K562 (cell line): ENCODE measurements around the gene KAT2B. TPM values are rescaled to one million over a fixed set of nuclear protein-coding genes. Genes with fewer than 3 reads are reported as not detected.

Source experiments
- ATAC-seq: fragments of 200-7000 bp; cut with Tn5 transposase; 3 replicates; pipeline ENCODE4 v1.9.1; 2020; ENCODE audit warnings: moderate library complexity
- BruUV-seq: library from RNA; stranded (reverse); fragments of 400-500 nt; replicated peaks from 2 replicates; lab custom pipeline; 2021; lab: Mats Ljungman, UMichigan
- CTCF ChIA-PET: fragments of 300-600 bp; formaldehyde crosslinking; extraction: SDS; loops from one replicate; lab custom pipeline; 2021; ENCODE audit warnings: low intra/inter-chr PET ratio; lab: Yijun Ruan, JAX
- POLR2A ChIA-PET: fragments of 300-600, 350-650 bp; sonication (Branson Sonifier 250); formaldehyde crosslinking; extraction: SDS; loops from one replicate; lab custom pipeline; 2021; ENCODE audit warnings: antibody characterized with exemption, inconsistent platforms; lab: Yijun Ruan, JAX
- DNase-seq, 4 experiments: peaks; one replicate each; pipeline versions ENCODE4 v3.0.0 to v3.0.0-alpha.2; 2011 to 2018; ENCODE audit warnings: low spot score in 3 of 4, mixed read lengths in 3 of 4; ENCODE audit errors: extremely low read depth in 1 of 4
- FAIRE-seq: peaks from 2 replicates; lab custom pipeline; 2011; peaks lifted over from hg19 to GRCh38; lab: Jason Lieb, UNC
- H2AFZ ChIP-seq: 2 replicates; pipeline ENCODE4 v1.6.0; 2011; ENCODE audit warnings: low read depth, low read length, control low read depth, inconsistent platforms
- H3K27ac ChIP-seq: fragments of 200-600 bp; 3 replicates; pipeline ENCODE4 v1.8.0; 2011; ENCODE audit warnings: low read depth, mild to moderate bottlenecking, control low read depth, inconsistent platforms, low read length, moderate library complexity, mixed read lengths; ENCODE audit errors: extremely low read depth
- H3K27me3 ChIP-seq, 2 experiments: fragments of 300-600 bp in 1 of 2; 2 replicates in 1 of 2; 3 replicates in 1 of 2; pipeline versions ENCODE4 v1.6.0 to v1.8.0; 2011; ENCODE audit warnings: inconsistent platforms in 2 of 2, low read length in 2 of 2, mild to moderate bottlenecking in 1 of 2, mixed read lengths in 1 of 2, moderate library complexity in 1 of 2; ENCODE audit not compliant: control insufficient read depth in 2 of 2, insufficient read depth in 2 of 2
- H3K36me3 ChIP-seq: fragments of 300-600 bp; 3 replicates; pipeline ENCODE4 v1.8.0; 2011; ENCODE audit warnings: mild to moderate bottlenecking, low read length, inconsistent platforms; ENCODE audit not compliant: control insufficient read depth, insufficient read depth
- H3K4me1 ChIP-seq, 2 experiments: fragments of 200-600 bp in 1 of 2; replicated peaks in 1 of 2; 2 replicates in 1 of 2; 3 replicates in 1 of 2; pipeline versions ENCODE4 v1.5.1 to v1.8.0; 2011; ENCODE audit warnings: inconsistent platforms in 2 of 2, low read length in 2 of 2, mild to moderate bottlenecking in 1 of 2, mixed read lengths in 1 of 2, moderate library complexity in 1 of 2; ENCODE audit not compliant: control insufficient read depth in 2 of 2, insufficient read depth in 2 of 2
- H3K4me2 ChIP-seq: 2 replicates; pipeline ENCODE4 v1.6.1; 2011; ENCODE audit warnings: low read length, control low read depth, inconsistent platforms, mixed read lengths; ENCODE audit not compliant: insufficient read depth
- H3K4me3 ChIP-seq: fragments of 200-600 bp; sonication (generic), shearing (Covaris generic); 2 replicates; pipeline ENCODE4 v1.5.1; 2016; ENCODE audit warnings: control low read depth, inconsistent platforms
- H3K79me2 ChIP-seq: fragments of 200-600 bp; 3 replicates; pipeline ENCODE4 v1.8.0; 2011; ENCODE audit warnings: low read length, inconsistent platforms; ENCODE audit not compliant: control insufficient read depth, insufficient read depth
- H3K9ac ChIP-seq, 2 experiments: 2 replicates each; pipeline versions ENCODE4 v1.6.0 to v1.6.1; 2011; ENCODE audit warnings: low read depth in 2 of 2, low read length in 2 of 2, control low read depth in 1 of 2, inconsistent platforms in 1 of 2, mild to moderate bottlenecking in 1 of 2, mixed read lengths in 1 of 2; ENCODE audit not compliant: insufficient read depth in 1 of 2
- H3K9me1 ChIP-seq: one replicate; pipeline ENCODE4 v1.6.0; 2011; ENCODE audit warnings: inconsistent platforms, mild to moderate bottlenecking, low read length, moderate library complexity; ENCODE audit not compliant: control insufficient read depth, insufficient read depth
- H3K9me3 ChIP-seq: replicated peaks from 2 replicates; pipeline ENCODE4 v1.5.1; 2011; ENCODE audit warnings: low read depth, low read length, inconsistent platforms; ENCODE audit not compliant: control insufficient read depth, insufficient read depth
- H4K20me1 ChIP-seq: replicated peaks from 2 replicates; pipeline ENCODE4 v1.6.1; 2011; ENCODE audit warnings: low read length, inconsistent platforms, mixed read lengths; ENCODE audit not compliant: control insufficient read depth, insufficient read depth
- CEBPB ChIP-seq: fragments of 450-650 bp; IDR thresholded peaks from 2 replicates; pipeline ENCODE4 v1.6.1; 2016; ENCODE audit warnings: missing genetic modification characterization, missing compliant biosample characterization
- GMEB1 ChIP-seq: fragments of 250-450 bp; sonication (Bioruptor Pico); IDR thresholded peaks from 2 replicates; pipeline ENCODE4 v1.4.0; 2020; ENCODE audit warnings: mild to moderate bottlenecking
- JUN ChIP-seq, 2 experiments: sonication (generic) in 1 of 2; formaldehyde crosslinking in 1 of 2; IDR thresholded peaks; 2 replicates each; pipeline versions ENCODE4 v1.6.1 to v1.8.0; 2012 to 2022; ENCODE audit warnings: borderline replicate concordance in 2 of 2, mild to moderate bottlenecking in 2 of 2, improper control_type of control experiment in 1 of 2, low read depth in 1 of 2, low read length in 1 of 2, missing genetic modification reagents in 1 of 2
- ZNF165 ChIP-seq: fragments of 250-450 bp; sonication (Bioruptor Pico); IDR thresholded peaks from 2 replicates; pipeline ENCODE4 v1.4.0; 2020; ENCODE audit warnings: borderline replicate concordance
- WGBS: fragments of 100-300 bp; shearing (Covaris generic); methylation state at CpG from one replicate; pipeline ENCODE4 v1.1.6; 2016; ENCODE audit warnings: low coverage, mixed read lengths; ENCODE audit not compliant: insufficient coverage; ENCODE audit errors: missing lambda C conversion rate; 5-methylcytosine and 5-hydroxymethylcytosine counted together
- in situ Hi-C: fragments of 300-500 bp; cut with MboI; formaldehyde crosslinking; loops from 4 replicates; pipeline ENCODE4 v1.15.0; 2018; ENCODE audit warnings: inconsistent platforms, mixed read lengths
- intact Hi-C: fragments of 100-400 bp; cut with micrococcal nuclease; formaldehyde crosslinking; loops from 2 replicates; pipeline ENCODE4 v1.14.2; 2022
- polyA plus RNA-seq, 8 experiments: library from polyadenylated mRNA; depleted of rRNA in 4 of 8; stranded (reverse) in 5 of 8; unstranded in 3 of 8; fragments of >200 nt; fragmentation: Nextera tagmentation in 2 of 8; fragmentation: Illumina TruSeq in 1 of 8; extraction: Ambion mirVana in 2 of 8; extraction: Trizol in 1 of 8; gene quantifications; 2 replicates each; pipeline versions ENCODE4 v1.2.1 to v1.2.3, GENCODE V29; 2011 to 2014; ENCODE audit warnings: inconsistent platforms in 1 of 8, missing spikeins in 1 of 8
- total RNA-seq, 7 experiments: library from RNA; depleted of rRNA in 6 of 7; stranded (reverse); fragments of >200 nt in 6 of 7; fragmentation: Illumina TruSeq in 2 of 7; extraction: Trizol in 2 of 7; gene quantifications; 2 replicates each; pipeline versions ENCODE4 v1.2.1 to v1.2.3, GENCODE V29; 2011 to 2021; ENCODE audit warnings: low replicate concordance in 1 of 7

Gene KAT2B
- total and polyA plus RNA-seq, 9 of the 15 experiments (the other 6 are each of a cell fraction or from before 2014, with no cell fraction given), result 3.3 to 14.9 (median 12.2) TPM

- in situ Hi-C loops (no loop called here), intact Hi-C loops (no loop called here)
- H3K36me3 ChIP-seq, result 0 out of 3 replicates have a peak, but pooled peaks cover 3% of the 10 kb centered on the region
- CTCF ChIA-PET, result no interaction called here
- POLR2A ChIA-PET, result interaction anchor here (0.6 to 2.0 kb wide), 6 partner anchors 10 to 129 kb away, joined by 3 to 9 read pairs (median 4); no protein-coding TSS in a partner anchor
- no peaks in the 10 kb centered on the region for H3K9me3 ChIP-seq
- no peak overlapping the region for H2AFZ ChIP-seq
- H3K79me2 ChIP-seq, result no peaks in the 10 kb centered on the region
- H3K4me2 ChIP-seq, result no peak overlapping the region
- no peak for FAIRE-seq
- H3K27ac ChIP-seq, result no peak overlapping the region
- no peaks in the 10 kb centered on the region for H3K9me1 ChIP-seq
- H3K9ac ChIP-seq, result no peak overlapping the region
- DNase-seq, result no peak
- no peak; the same call in 2 of the 3 replicates for ATAC-seq
- no peaks in the 10 kb centered on the region for H4K20me1 ChIP-seq
- H3K27me3 ChIP-seq, result no peaks in the 10 kb centered on the region
- no TSS peak for BruUV-seq
- H3K4me1 ChIP-seq, result no peaks in the 10 kb centered on the region; a peak in 1 of 5 replicates
- 46% methylated on average over 3 of the region's 3 CpGs for WGBS
- TF ChIP-seq JUN (IDR thresholded peaks at IDR 0.05; ENCODE audit: borderline replicate concordance, low read depth, low read length) (no peak), JUN (CRISPR knock-in tag; IDR thresholded peaks at IDR 0.05; ENCODE audit: borderline replicate concordance) (no peak), CEBPB (tag) (peak; percentile 31), ZNF165 (CRISPR knock-in tag) (no peak), GMEB1 (CRISPR knock-in tag) (no peak)
- H3K4me3 ChIP-seq, result no peak overlapping the region
Measured at GRCh38 chr3:20096135-20096685, 56.0 kb downstream of the KAT2B start.
